Measurements from ENCODE around the gene ZFHX3.

DNA sequence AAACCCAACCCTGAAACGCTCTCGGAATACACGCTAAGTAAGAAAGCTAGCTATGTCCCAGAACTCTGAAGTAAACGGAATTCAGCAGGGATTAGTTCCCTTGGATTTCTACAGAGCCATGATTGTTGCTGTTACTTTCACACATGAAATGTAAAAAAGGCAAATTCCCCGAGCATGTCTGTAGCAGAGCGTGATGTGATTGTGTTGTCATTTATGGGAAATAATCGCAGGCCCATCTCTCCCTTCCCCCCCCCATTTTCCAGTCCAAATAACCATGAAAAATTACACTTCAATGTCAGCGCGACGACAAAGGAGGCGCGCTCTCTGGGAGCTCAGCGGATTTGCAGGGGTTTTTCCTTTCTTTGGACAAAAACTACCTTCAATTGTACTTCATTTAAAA is 209.0 kb downstream of the ZFHX3 start:
- TF ChIP-seq BCL11A (IDR thresholded peaks at IDR 0.05; ENCODE audit: low read depth in 2 of 2, low read length in 2 of 2) (no peak), ASH2L (IDR thresholded peaks at IDR 0.05; ENCODE audit: low read length) (no peak)
